ENCODE measurements around the gene BCL2L12. TPM values are rescaled to one million over a fixed set of nuclear protein-coding genes. Genes with fewer than 3 reads are reported as not detected.
A peak's percentile ranks its signal among the peaks of the same experiment; 100 is the strongest.
"Not testable (repeated sequence)": the region's sequence is repeated elsewhere in the genome, so short reads cannot be mapped to it uniquely, and the experiment has no call there.

Gene BCL2L12, protein sequence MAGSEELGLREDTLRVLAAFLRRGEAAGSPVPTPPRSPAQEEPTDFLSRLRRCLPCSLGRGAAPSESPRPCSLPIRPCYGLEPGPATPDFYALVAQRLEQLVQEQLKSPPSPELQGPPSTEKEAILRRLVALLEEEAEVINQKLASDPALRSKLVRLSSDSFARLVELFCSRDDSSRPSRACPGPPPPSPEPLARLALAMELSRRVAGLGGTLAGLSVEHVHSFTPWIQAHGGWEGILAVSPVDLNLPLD
- total RNA-seq: 10 to 100 TPM in 2 of 3 donors, 1 to 10 TPM in 1; 9.6 to 20.8 (median 16.3) TPM
- long read RNA-seq, donor 1, partial matches to known transcripts: 1 of 5 reads
- long read RNA-seq, donor 1, other reads (novel, unspliced or antisense): 0 of 5 reads
- long read RNA-seq, donor 2, partial matches to known transcripts: 1 of 5 reads
- long read RNA-seq, donor 2, other reads (novel, unspliced or antisense): 0 of 5 reads

- Histone ChIP-seq H3K9me3 (no peaks in the 10 kb centered on the region), H3K4me3 (peak within 1 kb of the TSS; percentile 68), H3K4me1 (ENCODE audit: low read depth) (peaks cover 10% of the 10 kb centered on the region), H3K36me3 (ENCODE audit: low read depth) (peaks cover 6% of the 10 kb centered on the region)
- peak; percentile 98 to 99 (median 98) for DNase-seq
- TF ChIP-seq, protein P1, sequence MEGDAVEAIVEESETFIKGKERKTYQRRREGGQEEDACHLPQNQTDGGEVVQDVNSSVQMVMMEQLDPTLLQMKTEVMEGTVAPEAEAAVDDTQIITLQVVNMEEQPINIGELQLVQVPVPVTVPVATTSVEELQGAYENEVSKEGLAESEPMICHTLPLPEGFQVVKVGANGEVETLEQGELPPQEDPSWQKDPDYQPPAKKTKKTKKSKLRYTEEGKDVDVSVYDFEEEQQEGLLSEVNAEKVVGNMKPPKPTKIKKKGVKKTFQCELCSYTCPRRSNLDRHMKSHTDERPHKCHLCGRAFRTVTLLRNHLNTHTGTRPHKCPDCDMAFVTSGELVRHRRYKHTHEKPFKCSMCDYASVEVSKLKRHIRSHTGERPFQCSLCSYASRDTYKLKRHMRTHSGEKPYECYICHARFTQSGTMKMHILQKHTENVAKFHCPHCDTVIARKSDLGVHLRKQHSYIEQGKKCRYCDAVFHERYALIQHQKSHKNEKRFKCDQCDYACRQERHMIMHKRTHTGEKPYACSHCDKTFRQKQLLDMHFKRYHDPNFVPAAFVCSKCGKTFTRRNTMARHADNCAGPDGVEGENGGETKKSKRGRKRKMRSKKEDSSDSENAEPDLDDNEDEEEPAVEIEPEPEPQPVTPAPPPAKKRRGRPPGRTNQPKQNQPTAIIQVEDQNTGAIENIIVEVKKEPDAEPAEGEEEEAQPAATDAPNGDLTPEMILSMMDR (IDR thresholded peaks at IDR 0.05): no peak
- intact Hi-C loops (cut with DNase I, micrococcal nuclease): no loop called here
- peak; percentile 89 for ATAC-seq
Observed at GRCh38 chr19:49665351-49666119, at the start of gene BCL2L12, which contains the start of gene IRF3. Gene BCL2L12, plus strand, starts transcription at chr19:49665933. Its CDS starts 760 bp downstream, at chr19:49666693. Gene IRF3, minus strand, starts transcription at chr19:49665857. Its CDS starts 1,019 bp downstream, at chr19:49664838.

- no peaks in the 10 kb centered on the region for H3K9me3 ChIP-seq
- intact Hi-C loops (cut with DNase I, micrococcal nuclease): no loop called here
- H3K4me1 ChIP-seq (ENCODE audit: low read depth): no peaks in the 10 kb centered on the region
- DNase-seq (no peak), ATAC-seq (no peak)
- TF ChIP-seq, protein P1 (IDR thresholded peaks at IDR 0.05): no peak
- no peak overlapping the region for H3K4me3 ChIP-seq
- H3K36me3 ChIP-seq (ENCODE audit: low read depth): no peaks in the 10 kb centered on the region
Observed at GRCh38 chr19:49616532-49616931, 49.2 kb upstream of the BCL2L12 start.

GRCh38 chr19:49616945-49617344, 48.8 kb upstream of the BCL2L12 start:
- H3K36me3 ChIP-seq (ENCODE audit: low read depth): no peaks in the 10 kb centered on the region
- DNase-seq (no peak), ATAC-seq (no peak)
- H3K4me1 ChIP-seq (ENCODE audit: low read depth): no peaks in the 10 kb centered on the region
- H3K9me3 ChIP-seq: no peaks in the 10 kb centered on the region
- intact Hi-C loops (cut with DNase I, micrococcal nuclease): no loop called here
- TF ChIP-seq, protein P1 (IDR thresholded peaks at IDR 0.05): no peak
- H3K4me3 ChIP-seq: no peak overlapping the region

DNA sequence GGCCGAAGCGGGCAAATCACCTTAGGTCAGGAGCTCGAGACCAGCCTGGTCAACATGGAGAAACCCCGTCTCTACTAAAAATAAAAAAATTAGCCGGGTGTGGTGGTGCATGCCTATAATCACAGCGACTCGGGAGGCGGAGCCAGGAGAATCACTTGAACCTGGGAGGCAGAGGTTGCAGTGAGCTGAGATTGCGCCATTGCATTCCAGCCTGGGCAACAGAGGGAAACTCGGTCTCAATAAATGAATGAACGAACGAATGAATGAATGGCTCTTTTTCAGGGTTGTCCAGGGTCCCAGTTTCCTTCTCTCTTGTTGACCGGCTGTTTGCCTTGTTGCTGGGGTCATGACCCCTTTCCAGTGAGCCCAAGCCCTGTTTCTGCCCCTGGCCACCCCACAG, 47.9 kb upstream of the BCL2L12 start:
- H3K4me3 ChIP-seq; H3K9me3 ChIP-seq; ATAC-seq; DNase-seq; intact Hi-C loops (cut with DNase I, micrococcal nuclease); H3K4me1 ChIP-seq (ENCODE audit: low read depth); H3K36me3 ChIP-seq (ENCODE audit: low read depth): not testable (repeated sequence)

- TF ChIP-seq, protein P1 (IDR thresholded peaks at IDR 0.05): no peak
- Histone ChIP-seq H3K4me3 (no peak overlapping the region), H3K36me3 (ENCODE audit: low read depth) (no peaks in the 10 kb centered on the region), H3K9me3 (no peaks in the 10 kb centered on the region), H3K4me1 (ENCODE audit: low read depth) (no peaks in the 10 kb centered on the region)
- intact Hi-C loops (cut with DNase I, micrococcal nuclease): no loop called here
- ATAC-seq (peak; percentile 34), DNase-seq (no peak)
Observed at GRCh38 chr19:49624967-49625910, 40.5 kb upstream of the BCL2L12 start.

Data from mucosa of descending colon (tissue), 3 donors.